HCT116 (cell line): ENCODE results near the gene HACD3. TPM values are rescaled to one million over a fixed set of nuclear protein-coding genes. Genes with fewer than 3 reads are reported as not detected.

Source experiments
- ATAC-seq: fragments of 200-7000 bp; cut with Tn5 transposase; 2 replicates; pipeline ENCODE4 v1.9.1; 2020; ENCODE audit warnings: mild to moderate bottlenecking, moderate library complexity
- BruUV-seq: library from RNA; stranded (reverse); fragments of 400-500 nt; replicated peaks from 2 replicates; lab custom pipeline; 2021; lab: Mats Ljungman, UMichigan
- CTCF ChIA-PET: fragments of 300-600 bp; sonication (Branson Sonifier 250); formaldehyde crosslinking; loops from one replicate; lab custom pipeline; 2021; ENCODE audit warnings: antibody characterized with exemption; lab: Charles Lee
- POLR2A ChIA-PET: fragments of 300-600, 350-600 bp; sonication (Branson Sonifier 250); formaldehyde crosslinking; loops from one replicate; lab custom pipeline; 2021; ENCODE audit warnings: antibody characterized with exemption; lab: Charles Lee
- RAD21 ChIA-PET, 2 experiments: fragments of 300-600 bp; sonication (Branson Sonifier 250); formaldehyde crosslinking; loops; one replicate each; lab custom pipeline; 2023; ENCODE audit warnings: low total read pairs in 2 of 2; ENCODE audit not compliant: uncharacterized antibody in 2 of 2, unreplicated experiment in 2 of 2, low non-redundant PET in 1 of 2; lab: Charles Lee
- DNase-seq: peaks from one replicate; pipeline ENCODE4 v3.0.0-alpha.2; 2010; ENCODE audit warnings: low read depth, low spot score
- H2AFZ ChIP-seq: fragments of 200-600 bp; shearing (Covaris generic), sonication (generic); 2 replicates; pipeline ENCODE4 v1.6.1; 2017; ENCODE audit warnings: low read depth, mixed run types, mixed read lengths, antibody characterized with exemption, low read length; ENCODE audit not compliant: poor library complexity, severe bottlenecking
- H3K27ac ChIP-seq: 2 replicates; pipeline ENCODE4 v1.5.1; 2012; ENCODE audit warnings: low read depth, low read length
- H3K27me3 ChIP-seq: fragments of 200-600 bp; sonication (generic); 2 replicates; pipeline ENCODE4 v1.6.1; 2016; ENCODE audit warnings: mixed run types, low read length, mixed read lengths; ENCODE audit not compliant: insufficient read depth
- H3K36me3 ChIP-seq, 2 experiments: fragments of 200-500 bp in 1 of 2; fragments of 200-600 bp in 1 of 2; sonication (Bioruptor generic) in 1 of 2; sonication (generic) in 1 of 2; 2 replicates each; pipeline versions ENCODE4 v1.5.1 to v1.6.1; 2014 to 2016; ENCODE audit warnings: low read length in 2 of 2, inconsistent platforms in 1 of 2, mixed read lengths in 1 of 2, mixed run types in 1 of 2; ENCODE audit not compliant: insufficient read depth in 2 of 2, control insufficient read depth in 1 of 2
- H3K4me1 ChIP-seq, 2 experiments: fragments of 200-600 bp in 1 of 2; sonication (generic) in 1 of 2; 2 replicates each; pipeline versions ENCODE4 v1.5.1 to v1.6.1; 2012 to 2017; ENCODE audit warnings: low read length in 2 of 2, inconsistent platforms in 1 of 2, mild to moderate bottlenecking in 1 of 2, mixed read lengths in 1 of 2, mixed run types in 1 of 2, moderate library complexity in 1 of 2; ENCODE audit not compliant: insufficient read depth in 2 of 2, control insufficient read depth in 1 of 2
- H3K4me2 ChIP-seq: fragments of 200-600 bp; sonication (generic); 2 replicates; pipeline ENCODE4 v1.6.1; 2017; ENCODE audit warnings: mixed run types, low read length, mixed read lengths
- H3K4me3 ChIP-seq, 2 experiments: fragments of 200-600 bp in 1 of 2; sonication (generic) in 1 of 2; replicated peaks in 1 of 2; 2 replicates each; pipeline ENCODE4 v1.5.1; 2011 to 2016; ENCODE audit warnings: low read length in 2 of 2, control low read depth in 1 of 2, low read depth in 1 of 2, mild to moderate bottlenecking in 1 of 2, mixed read lengths in 1 of 2, mixed run types in 1 of 2
- H3K79me2 ChIP-seq: fragments of 200-600 bp; sonication (generic); 2 replicates; pipeline ENCODE4 v1.6.1; 2017; ENCODE audit warnings: mild to moderate bottlenecking, mixed run types, low read length, moderate library complexity, mixed read lengths; ENCODE audit not compliant: insufficient read depth
- H3K9ac ChIP-seq: fragments of 200-600 bp; sonication (generic); 2 replicates; pipeline ENCODE4 v1.6.1; 2016; ENCODE audit warnings: low read length, mixed read lengths
- H3K9me2 ChIP-seq: fragments of 200-600 bp; sonication (generic), shearing (Covaris generic); 2 replicates; pipeline ENCODE4 v1.6.1; 2017; ENCODE audit warnings: mixed run types, mild to moderate bottlenecking, moderate library complexity; ENCODE audit not compliant: insufficient read depth
- H3K9me3 ChIP-seq, 2 experiments: fragments of 200-500 bp in 1 of 2; fragments of 200-600 bp in 1 of 2; sonication (Bioruptor generic) in 1 of 2; sonication (generic) in 1 of 2; 2 replicates each; pipeline ENCODE4 v1.6.1; 2014 to 2017; ENCODE audit warnings: low read length in 2 of 2, mixed read lengths in 2 of 2, inconsistent platforms in 1 of 2, low read depth in 1 of 2, mild to moderate bottlenecking in 1 of 2, mixed run types in 1 of 2, moderate library complexity in 1 of 2; ENCODE audit not compliant: control insufficient read depth in 1 of 2, insufficient read depth in 1 of 2
- H4K20me1 ChIP-seq: fragments of 200-600 bp; sonication (generic), shearing (Covaris generic); 2 replicates; pipeline ENCODE4 v1.6.1; 2017; ENCODE audit warnings: mixed run types, mild to moderate bottlenecking, moderate library complexity; ENCODE audit not compliant: insufficient read depth
- CEBPB ChIP-seq: IDR thresholded peaks from 2 replicates; pipeline ENCODE4 v1.6.1; 2012; ENCODE audit warnings: low read depth
- EZH2 ChIP-seq: fragments of 200-600 bp; sonication (generic); IDR thresholded peaks from 2 replicates; pipeline ENCODE4 v1.6.1; 2017; ENCODE audit warnings: antibody characterized with exemption, mixed run types
- JUND ChIP-seq: IDR thresholded peaks from 2 replicates; pipeline ENCODE4 v1.6.1; 2012
- RAD21 ChIP-seq: IDR thresholded peaks from 2 replicates; pipeline ENCODE4 v1.6.1; 2012; ENCODE audit warnings: low read depth, mild to moderate bottlenecking
- TCF7L2 ChIP-seq: IDR thresholded peaks from 2 replicates; pipeline ENCODE4 v1.7.0; 2011; ENCODE audit warnings: borderline replicate concordance, inconsistent platforms; ENCODE audit not compliant: insufficient read depth, insufficient read length; ENCODE audit errors: extremely low read depth
- ZFX ChIP-seq: fragments of 450-650 bp; IDR thresholded peaks from 2 replicates; pipeline ENCODE4 v1.6.1; 2017
- intact Hi-C: fragments of 100-400 bp; cut with micrococcal nuclease; formaldehyde crosslinking; loops from 2 replicates; pipeline ENCODE4 v1.10.0; 2022
- total RNA-seq: library from RNA; stranded (reverse); gene quantifications from one replicate; pipeline ENCODE4 v1.2.1, GENCODE V29; 2021; ENCODE audit not compliant: unreplicated experiment
- TF ChIP-seq, protein P1 (sequence below): IDR thresholded peaks from 2 replicates; pipeline ENCODE4 v1.6.1; 2012
- TF ChIP-seq, protein P2 (sequence below): IDR thresholded peaks from 2 replicates; pipeline ENCODE4 v1.6.1; 2011; ENCODE audit warnings: mild to moderate bottlenecking, low read length, moderate library complexity; ENCODE audit not compliant: insufficient replicate concordance; ENCODE audit errors: extremely low read depth

HACD3 gene
- total RNA-seq, 1 experiment from 2014 or later = 57.5 TPM

DNA sequence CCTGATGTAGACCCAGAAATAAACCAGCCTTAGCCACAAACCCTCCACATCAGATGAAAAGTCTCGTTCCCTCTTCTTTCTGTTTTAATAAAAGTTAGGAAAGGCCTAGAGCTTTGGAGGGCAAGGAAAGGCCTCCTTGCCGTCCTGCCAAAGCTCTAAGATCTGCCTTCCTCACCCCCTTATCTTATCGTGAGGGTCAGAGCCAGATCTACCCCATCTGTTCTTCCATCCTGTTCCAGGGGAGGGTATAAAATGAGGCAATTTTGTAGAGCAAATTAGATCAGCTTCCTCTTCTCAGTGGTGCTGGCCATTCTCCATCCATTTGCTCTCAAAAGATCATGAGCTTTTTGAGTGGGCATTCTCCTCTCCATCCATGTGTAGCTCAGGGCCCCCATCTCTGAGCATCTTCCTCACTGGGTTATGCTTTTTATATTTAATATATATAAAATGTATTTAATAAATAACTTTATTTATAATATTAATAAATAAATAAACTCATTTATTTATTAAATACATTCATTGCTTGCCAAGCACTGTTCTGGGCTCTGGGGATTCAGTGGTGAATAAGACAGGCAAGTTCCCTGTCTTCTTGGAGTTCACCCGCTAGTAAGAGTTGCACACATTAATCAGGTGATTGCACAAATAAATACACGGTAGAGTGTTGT, 89.5 kb downstream of the HACD3 start:
- ChIA-PET POLR2A (no interaction called here), CTCF (no interaction called here)
- no peaks in the 10 kb centered on the region for H3K9me2 ChIP-seq
- H3K27me3 ChIP-seq = no peaks in the 10 kb centered on the region
- no peak overlapping the region for H3K4me3 ChIP-seq
- H3K36me3 ChIP-seq = no peaks in the 10 kb centered on the region
- H3K4me2 ChIP-seq = no peak overlapping the region
- H4K20me1 ChIP-seq = no peaks in the 10 kb centered on the region
- H3K9me3 ChIP-seq = no peaks in the 10 kb centered on the region
- intact Hi-C loops = no loop called here
- ATAC-seq = no peak
- H3K27ac ChIP-seq = no peak overlapping the region
- H3K9ac ChIP-seq = no peak overlapping the region
- TF ChIP-seq JUND (no peak), CEBPB (no peak)
- TF ChIP-seq, protein P1, sequence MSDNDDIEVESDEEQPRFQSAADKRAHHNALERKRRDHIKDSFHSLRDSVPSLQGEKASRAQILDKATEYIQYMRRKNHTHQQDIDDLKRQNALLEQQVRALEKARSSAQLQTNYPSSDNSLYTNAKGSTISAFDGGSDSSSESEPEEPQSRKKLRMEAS = no peak
- TF ChIP-seq, all 23 proteins: peak for 0
- RAD21 ChIA-PET = no interaction called here
- no peak for DNase-seq
- no peaks in the 10 kb centered on the region for H3K79me2 ChIP-seq
- no peaks in the 10 kb centered on the region for H3K4me1 ChIP-seq
- no TSS peak for BruUV-seq
- no peak overlapping the region for H2AFZ ChIP-seq

- no peak for TF ChIP-seq TCF7L2
- no peak for TF ChIP-seq EZH2
- TF ChIP-seq, protein P2, sequence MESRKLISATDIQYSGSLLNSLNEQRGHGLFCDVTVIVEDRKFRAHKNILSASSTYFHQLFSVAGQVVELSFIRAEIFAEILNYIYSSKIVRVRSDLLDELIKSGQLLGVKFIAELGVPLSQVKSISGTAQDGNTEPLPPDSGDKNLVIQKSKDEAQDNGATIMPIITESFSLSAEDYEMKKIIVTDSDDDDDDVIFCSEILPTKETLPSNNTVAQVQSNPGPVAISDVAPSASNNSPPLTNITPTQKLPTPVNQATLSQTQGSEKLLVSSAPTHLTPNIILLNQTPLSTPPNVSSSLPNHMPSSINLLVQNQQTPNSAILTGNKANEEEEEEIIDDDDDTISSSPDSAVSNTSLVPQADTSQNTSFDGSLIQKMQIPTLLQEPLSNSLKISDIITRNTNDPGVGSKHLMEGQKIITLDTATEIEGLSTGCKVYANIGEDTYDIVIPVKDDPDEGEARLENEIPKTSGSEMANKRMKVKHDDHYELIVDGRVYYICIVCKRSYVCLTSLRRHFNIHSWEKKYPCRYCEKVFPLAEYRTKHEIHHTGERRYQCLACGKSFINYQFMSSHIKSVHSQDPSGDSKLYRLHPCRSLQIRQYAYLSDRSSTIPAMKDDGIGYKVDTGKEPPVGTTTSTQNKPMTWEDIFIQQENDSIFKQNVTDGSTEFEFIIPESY = no peak
- TF ChIP-seq RAD21 = no peak
- no peak for TF ChIP-seq ZFX
- Histone ChIP-seq H4K20me1 (no peaks in the 10 kb centered on the region), H3K4me2 (no peak overlapping the region), H3K4me1 (no peaks in the 10 kb centered on the region), H2AFZ (no peak overlapping the region), H3K9ac (no peak overlapping the region), H3K79me2 (no peaks in the 10 kb centered on the region), H3K27ac (no peak overlapping the region), H3K9me3 (no peaks in the 10 kb centered on the region), H3K9me2 (no peaks in the 10 kb centered on the region), H3K4me3 (no peak overlapping the region), H3K36me3 (no peaks in the 10 kb centered on the region), H3K27me3 (no peaks in the 10 kb centered on the region)
- DNase-seq (no peak), ATAC-seq (no peak)
- ChIA-PET RAD21 (no interaction called here), CTCF (no interaction called here), POLR2A (interaction anchor here (1.0 kb wide), 1 partner anchor 10 kb away, joined by 3 read pairs; the partner anchor contains the start of gene INTS14)
- BruUV-seq = no TSS peak
- intact Hi-C loops = no loop called here
Observed at GRCh38 chr15:65620833-65621232, 90.6 kb downstream of the HACD3 start.
